Left renal cortex interstitium (tissue), 4 donors: Measurements from ENCODE around the gene IFI35. TPM values are rescaled to one million over a fixed set of nuclear protein-coding genes. Genes with fewer than 3 reads are reported as not detected.
"Not testable (repeated sequence)": the region's sequence is repeated elsewhere in the genome, so short reads cannot be mapped to it uniquely, and the experiment has no call there.

Experiments used
- DNase-seq, 4 donors: peaks; one replicate each; pipeline ENCODE4 v3.0.0-alpha.2; 2013; ENCODE audit warnings: low read depth in 4 of 4, low spot score in 2 of 4, missing footprints in 1 of 4
- polyA plus RNA-seq, 4 donors: library from polyadenylated mRNA; unstranded; fragments of 120-200 nt; gene quantifications; one replicate each; pipeline ENCODE4 v1.2.1, GENCODE V29; 2013; ENCODE audit not compliant: insufficient read length in 4 of 4

Gene IFI35
- polyA plus RNA-seq, 4 donors, result 9.9 to 12.5 (median 11.3) TPM

- DNase-seq, result no peak
These were observed 9.1 kb upstream of the IFI35 start for GRCh38 chr17:42997390-42997983.

GRCh38 chr17:42997984-42998938 lies 8.3 kb upstream of the IFI35 start, which contains the start of gene RPL27:
RPL27 (plus strand) TSS chr17:42998419; CDS start chr17:42998751, 332 bp downstream.
- peak; percentile 99 to 100 (median 100) for DNase-seq

DNA sequence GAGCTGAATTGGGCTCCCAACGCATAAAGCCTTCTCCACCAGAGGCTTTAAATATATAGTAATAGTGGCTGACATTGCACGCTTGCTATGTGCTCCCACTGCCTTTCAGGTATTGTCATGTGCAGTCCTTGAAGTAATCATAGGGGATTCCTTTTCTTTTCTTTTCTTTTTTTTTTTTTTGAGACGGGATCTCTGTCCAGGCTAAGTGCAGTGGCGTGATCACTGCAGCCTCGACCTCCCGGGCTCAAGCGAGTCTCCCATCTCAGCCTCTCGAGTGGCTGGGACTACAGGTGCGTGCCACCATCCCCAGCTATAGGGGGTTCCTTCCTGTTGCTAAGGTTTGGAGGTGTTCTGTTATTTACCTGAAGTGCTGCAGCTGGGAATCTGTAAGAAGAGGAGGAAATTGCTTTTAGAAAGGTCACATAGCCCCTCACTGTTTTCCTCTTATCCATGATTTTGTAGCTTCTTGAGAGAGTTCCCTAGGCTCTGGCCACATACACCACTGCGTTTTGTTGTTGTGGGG lies 7.5 kb upstream of the IFI35 start:
- DNase-seq, result no peak

DNA sequence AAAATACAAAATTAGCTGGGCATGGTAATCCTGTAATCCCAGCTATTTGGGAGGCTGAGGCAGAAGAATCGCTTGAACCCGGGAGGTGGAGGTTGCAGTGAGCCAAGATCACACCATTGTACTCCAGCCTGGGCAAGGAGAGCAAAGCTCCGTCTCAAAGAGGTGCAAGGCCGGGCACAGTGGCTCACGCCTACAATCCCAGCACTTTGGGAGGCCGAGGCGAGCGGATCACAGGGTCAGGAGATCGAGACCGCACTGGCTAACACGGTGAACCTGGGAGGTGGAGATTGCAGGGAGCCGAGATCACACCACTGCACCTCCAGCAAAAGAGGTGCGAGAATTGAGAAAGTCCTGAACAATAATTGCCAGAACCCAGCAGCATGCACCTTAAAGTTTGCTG lies 5.7 kb upstream of the IFI35 start:
- DNase-seq, result not testable (repeated sequence)

DNA sequence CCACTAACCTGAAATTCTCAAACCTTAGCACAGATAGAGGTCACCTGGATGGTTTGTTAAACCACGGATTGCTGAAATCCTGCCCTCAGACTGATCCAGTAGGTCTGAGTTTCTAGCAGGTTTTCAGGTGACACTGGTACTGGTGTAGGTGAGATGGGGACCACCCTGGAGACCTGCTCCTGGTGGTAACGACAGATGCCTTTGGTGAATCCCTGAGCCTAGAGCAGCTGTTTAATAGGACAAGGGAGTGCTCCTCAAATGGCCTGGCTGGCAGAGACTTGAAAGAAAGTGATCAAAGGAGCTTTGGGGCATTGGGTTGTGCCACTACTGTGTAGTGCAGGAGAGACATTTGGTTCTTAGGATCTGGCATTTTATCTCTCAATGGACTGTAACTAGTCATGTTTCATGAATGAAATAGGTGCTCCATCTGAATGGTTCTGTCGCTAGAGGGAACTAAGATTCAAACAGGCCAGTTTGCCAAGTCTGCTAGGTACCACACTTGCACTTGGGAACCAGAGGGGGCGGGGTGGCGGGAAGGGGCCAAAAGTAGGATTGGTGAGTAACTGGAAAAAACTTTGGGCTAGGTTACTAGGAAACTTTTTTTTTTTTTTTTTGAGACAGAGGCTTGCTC lies 2.9 kb upstream of the IFI35 start:
- no peak for DNase-seq

- DNase-seq, result no peak
These were observed 4.2 kb downstream of the IFI35 start for GRCh38 chr17:43010667-43011308.

DNA sequence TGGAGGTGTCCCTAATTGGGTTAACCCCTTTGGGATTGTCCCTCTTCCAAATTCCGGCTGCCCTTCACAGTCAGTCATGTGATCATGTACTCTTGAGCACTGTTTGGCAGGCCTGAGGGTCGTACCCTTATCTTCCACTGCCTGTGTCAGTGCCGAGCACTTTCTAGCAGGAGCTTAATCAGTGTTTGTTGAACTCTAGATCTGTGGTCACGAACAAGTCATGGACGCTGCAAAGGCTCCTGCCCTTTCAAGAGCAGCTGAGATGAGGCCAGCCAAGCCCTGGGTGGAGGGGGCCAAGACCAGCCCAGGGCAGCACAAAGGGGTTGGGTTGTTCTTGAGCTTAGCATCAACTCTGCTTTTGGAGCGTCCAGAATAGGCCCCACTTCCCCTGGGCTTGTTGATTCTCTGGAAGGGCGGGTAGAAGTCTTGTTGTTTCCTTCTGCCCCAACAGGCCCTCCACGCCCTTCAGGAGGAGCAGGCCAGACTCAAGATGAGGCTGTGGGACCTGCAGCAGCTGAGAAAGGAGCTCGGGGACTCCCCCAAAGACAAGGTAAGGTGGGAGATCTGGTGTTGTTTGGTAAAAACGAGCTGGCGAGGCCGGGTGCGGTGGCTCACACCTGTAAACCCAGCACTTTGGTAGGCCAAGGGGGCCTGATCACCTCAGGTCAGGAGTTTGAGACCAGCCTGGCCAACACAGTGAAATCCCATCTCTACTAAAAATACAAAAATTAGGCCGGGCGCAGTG lies 5.3 kb downstream of the IFI35 start:
- DNase-seq, result no peak

GRCh38 chr17:43013296-43013695 lies 6.7 kb downstream of the IFI35 start:
- DNase-seq, result no peak

DNA sequence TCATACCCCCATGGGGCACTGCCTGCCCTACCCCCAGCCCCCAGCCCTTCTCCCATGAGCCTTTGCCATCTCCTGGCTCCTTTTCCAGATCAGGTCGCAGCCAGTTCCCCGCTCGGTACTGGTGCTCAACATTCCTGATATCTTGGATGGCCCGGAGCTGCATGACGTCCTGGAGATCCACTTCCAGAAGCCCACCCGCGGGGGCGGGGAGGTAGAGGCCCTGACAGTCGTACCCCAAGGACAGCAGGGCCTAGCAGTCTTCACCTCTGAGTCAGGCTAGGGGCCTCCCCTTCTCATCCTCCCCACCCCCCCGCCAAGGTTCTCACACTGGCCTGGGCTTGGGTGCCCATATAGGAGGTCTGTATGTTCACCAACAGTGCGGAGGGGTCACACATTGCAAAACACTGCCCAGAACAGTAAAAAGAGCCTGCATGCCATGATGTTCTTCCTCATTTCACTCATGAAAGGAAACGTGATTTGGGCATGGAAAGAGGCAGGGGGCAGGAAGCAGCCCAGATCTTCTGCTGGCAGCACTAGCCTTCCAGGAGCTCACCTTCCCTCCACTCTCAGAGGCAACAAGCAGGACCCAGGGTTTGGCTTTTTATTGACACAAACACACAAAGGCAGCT lies 7.5 kb downstream of the IFI35 start:
- DNase-seq, result no peak

- no peak for DNase-seq
These were observed 8.3 kb downstream of the IFI35 start for GRCh38 chr17:43014649-43015542.

DNA sequence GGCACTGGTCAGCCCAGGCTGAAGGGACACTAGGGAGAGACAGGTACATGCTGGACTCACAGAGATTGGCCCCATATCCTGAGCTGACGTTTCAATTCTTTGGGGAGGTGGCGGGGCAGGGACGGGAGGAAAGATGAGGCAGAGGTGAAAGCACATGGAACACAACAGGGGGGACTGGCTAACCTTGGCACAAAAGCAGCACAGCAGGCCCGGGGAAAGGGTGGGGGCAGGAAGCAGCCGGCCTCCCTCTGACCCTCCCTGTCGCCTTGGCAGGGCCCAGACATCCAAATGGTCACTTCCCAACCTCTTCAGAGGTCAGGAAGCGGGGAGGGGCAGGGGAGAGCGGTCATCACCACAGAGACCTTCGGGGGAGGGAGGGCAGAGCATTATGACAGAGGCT lies 9.0 kb downstream of the IFI35 start:
- DNase-seq, result no peak

- no peak for DNase-seq
These were observed 9.6 kb downstream of the IFI35 start for GRCh38 chr17:43016216-43016615.

DNA sequence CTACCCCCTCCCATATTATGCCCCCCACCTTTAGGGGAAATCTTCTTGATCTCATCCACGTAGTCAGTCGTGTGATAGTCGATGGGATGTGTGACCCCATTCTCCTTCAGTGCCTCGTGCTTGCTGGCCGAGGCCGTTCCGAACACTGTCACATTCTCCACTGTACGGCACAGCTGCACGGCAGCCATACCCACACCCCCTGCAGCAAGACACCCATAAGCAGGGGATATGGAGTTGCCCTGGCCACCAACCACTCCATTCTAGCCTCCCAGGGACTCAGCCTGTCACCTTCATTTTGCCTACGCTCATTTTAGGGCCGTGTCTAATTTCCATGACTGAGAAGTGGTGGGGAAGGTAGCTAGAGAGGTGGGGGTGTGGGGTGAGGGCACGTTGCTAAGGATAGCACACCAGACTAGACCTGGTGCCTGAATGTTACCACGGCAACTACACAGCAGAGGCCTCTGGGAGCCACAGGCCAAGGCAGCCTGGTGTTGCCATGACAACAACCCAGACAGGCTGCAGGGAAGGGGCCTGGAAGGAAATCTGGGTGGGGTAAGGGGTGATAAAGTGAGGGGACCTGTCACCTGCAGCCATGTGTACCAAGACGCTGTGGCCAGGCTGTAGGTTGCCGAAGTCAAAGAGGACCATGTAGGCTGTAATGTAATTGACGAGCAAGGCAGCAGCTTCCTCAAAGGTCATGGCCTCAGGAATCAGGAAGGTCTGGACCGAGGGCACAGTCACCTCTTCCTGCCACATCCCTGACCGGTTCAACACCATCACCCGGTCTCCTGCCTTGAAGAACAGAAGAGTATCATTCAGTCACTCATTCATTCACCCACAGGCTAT lies 11.6 kb downstream of the IFI35 start:
- no peak for DNase-seq

GRCh38 chr17:43018932-43019331 lies 12.3 kb downstream of the IFI35 start:
- no peak for DNase-seq

GRCh38 chr17:43019418-43019817 lies 12.8 kb downstream of the IFI35 start:
- DNase-seq, result no peak

GRCh38 chr17:43020030-43020621 lies 13.5 kb downstream of the IFI35 start:
- DNase-seq, result no peak
